ENCODE results near the gene RNASEH2B.

The RNASEH2B gene

GRCh38 chr13:50908371-50908770 lies 1.2 kb upstream of the RNASEH2B start:
- DNase-seq = no peak

GRCh38 chr13:50910485-50910805 lies 854 bp downstream of the RNASEH2B start:
- peak; percentile 18 for DNase-seq

GRCh38 chr13:50911081-50911631 lies 1.6 kb downstream of the RNASEH2B start:
- no peak for DNase-seq

GRCh38 chr13:50911937-50912795 lies 2.6 kb downstream of the RNASEH2B start:
- DNase-seq = peak; percentile 58

GRCh38 chr13:50912851-50913250 lies 3.3 kb downstream of the RNASEH2B start:
- DNase-seq = no peak

- no peak for DNase-seq
Measured at GRCh38 chr13:50914176-50914700, 4.6 kb downstream of the RNASEH2B start.

GRCh38 chr13:50914848-50915247 lies 5.3 kb downstream of the RNASEH2B start:
- DNase-seq = no peak

- no peak for DNase-seq
Measured at GRCh38 chr13:50915565-50915964, 6.0 kb downstream of the RNASEH2B start.

- no peak for DNase-seq
Measured at GRCh38 chr13:50916701-50917184, 7.2 kb downstream of the RNASEH2B start.

GRCh38 chr13:50917572-50917971 lies 8.0 kb downstream of the RNASEH2B start:
- DNase-seq = no peak

- DNase-seq = no peak
Measured at GRCh38 chr13:50918567-50918966, 9.0 kb downstream of the RNASEH2B start.

- DNase-seq = no peak
Measured at GRCh38 chr13:50919277-50919676, 9.7 kb downstream of the RNASEH2B start.

- no peak for DNase-seq
Measured at GRCh38 chr13:50921706-50922105, 12.1 kb downstream of the RNASEH2B start.

GRCh38 chr13:50923272-50923671 lies 13.7 kb downstream of the RNASEH2B start:
- no peak for DNase-seq

- no peak for DNase-seq
Measured at GRCh38 chr13:50924025-50924424, 14.4 kb downstream of the RNASEH2B start.

GRCh38 chr13:50927701-50928100 lies 18.1 kb downstream of the RNASEH2B start:
- no peak for DNase-seq

- no peak for DNase-seq
Measured at GRCh38 chr13:50928102-50928501, 18.5 kb downstream of the RNASEH2B start.

GRCh38 chr13:50928659-50929462 lies 19.3 kb downstream of the RNASEH2B start:
- DNase-seq = no peak

- DNase-seq = no peak
Measured at GRCh38 chr13:50932091-50932490, 22.5 kb downstream of the RNASEH2B start.

- no peak for DNase-seq
Measured at GRCh38 chr13:50934735-50935435, 25.3 kb downstream of the RNASEH2B start.

- DNase-seq = no peak
Measured at GRCh38 chr13:50936679-50937078, 27.1 kb downstream of the RNASEH2B start.

GRCh38 chr13:50940509-50940908 lies 30.9 kb downstream of the RNASEH2B start:
- DNase-seq = no peak

- DNase-seq = no peak
Measured at GRCh38 chr13:50941146-50941545, 31.6 kb downstream of the RNASEH2B start.
